BLaER1 treated with 17β-estradiol and CSF1 and Interleukin-3, amounts not matched to agents 10 nM and 100 nM (cell line): ENCODE results near the gene TRIM54.
"Not testable (repeated sequence)": the region's sequence is repeated elsewhere in the genome, so short reads cannot be mapped to it uniquely, and the experiment has no call there.

ENCODE experiments used
- H3K27ac ChIP-seq, 11 experiments: shearing (Covaris generic); formaldehyde crosslinking; 2 replicates each; pipeline ENCODE4 v1.8.1; 2022
- H3K27me3 ChIP-seq, 11 experiments: shearing (Covaris generic); formaldehyde crosslinking; 2 replicates each; pipeline ENCODE4 v1.8.1; 2022
- H3K36me3 ChIP-seq, 11 experiments: shearing (Covaris generic); formaldehyde crosslinking; 2 replicates each; pipeline ENCODE4 v1.8.1; 2022
- H3K4me1 ChIP-seq, 10 experiments: shearing (Covaris generic); formaldehyde crosslinking; 2 replicates each; pipeline ENCODE4 v1.8.1; 2022
- H3K4me2 ChIP-seq, 11 experiments: shearing (Covaris generic); formaldehyde crosslinking; 2 replicates each; pipeline ENCODE4 v1.8.1; 2022
- H3K4me3 ChIP-seq, 10 experiments: shearing (Covaris generic); formaldehyde crosslinking; 2 replicates each; pipeline ENCODE4 v1.8.1; 2022
- H3K9ac ChIP-seq, 11 experiments: shearing (Covaris generic); formaldehyde crosslinking; 2 replicates each; pipeline ENCODE4 v1.8.1; 2022
- H3K9me3 ChIP-seq, 11 experiments: shearing (Covaris generic); formaldehyde crosslinking; replicated peaks in 1 of 11; 2 replicates each; pipeline ENCODE4 v1.8.1; 2022
- H4K20me1 ChIP-seq, 11 experiments: shearing (Covaris generic); formaldehyde crosslinking; 2 replicates each; pipeline ENCODE4 v1.8.1; 2022
- Cebpa-rat ChIP-seq, 11 experiments: shearing (Covaris generic); IDR thresholded peaks; 2 replicates each; pipeline ENCODE4 v1.8.1; 2022

TRIM54 gene

GRCh38 chr2:27262379-27263286 is 19.6 kb upstream of the TRIM54 start, which contains the start of gene SLC30A3:
Gene SLC30A3, minus strand, starts transcription at chr2:27263047. Its CDS starts 141 bp downstream, at chr2:27262906.
- H3K4me1 ChIP-seq: peaks cover 23 to 37% (median 36%) of the 10 kb centered on the region in 10 experiments
- peak within 1 kb of the TSS; percentile 53 to 74 (median 62) for H3K4me3 ChIP-seq
- peaks cover 0 to 57% (median 34%) of the 10 kb centered on the region in 11 experiments; a peak in 19 of 22 replicates for H4K20me1 ChIP-seq
- peak within 1 kb of the TSS in 10 of 11 experiments; percentile 31 to 66 (median 60); a peak in 18 of 22 replicates for H3K9ac ChIP-seq
- peaks cover 88 to 100% (median 97%) of the 10 kb centered on the region in 11 experiments for H3K27me3 ChIP-seq
- no peak within 1 kb of the TSS for H3K27ac ChIP-seq
- H3K36me3 ChIP-seq: no peaks in the 10 kb centered on the region
- H3K9me3 ChIP-seq: no peaks in the 10 kb centered on the region
- no peak for TF ChIP-seq Cebpa-rat (IDR thresholded peaks at IDR 0.05)
- peak within 1 kb of the TSS; percentile 97 to 99 (median 98) for H3K4me2 ChIP-seq

DNA sequence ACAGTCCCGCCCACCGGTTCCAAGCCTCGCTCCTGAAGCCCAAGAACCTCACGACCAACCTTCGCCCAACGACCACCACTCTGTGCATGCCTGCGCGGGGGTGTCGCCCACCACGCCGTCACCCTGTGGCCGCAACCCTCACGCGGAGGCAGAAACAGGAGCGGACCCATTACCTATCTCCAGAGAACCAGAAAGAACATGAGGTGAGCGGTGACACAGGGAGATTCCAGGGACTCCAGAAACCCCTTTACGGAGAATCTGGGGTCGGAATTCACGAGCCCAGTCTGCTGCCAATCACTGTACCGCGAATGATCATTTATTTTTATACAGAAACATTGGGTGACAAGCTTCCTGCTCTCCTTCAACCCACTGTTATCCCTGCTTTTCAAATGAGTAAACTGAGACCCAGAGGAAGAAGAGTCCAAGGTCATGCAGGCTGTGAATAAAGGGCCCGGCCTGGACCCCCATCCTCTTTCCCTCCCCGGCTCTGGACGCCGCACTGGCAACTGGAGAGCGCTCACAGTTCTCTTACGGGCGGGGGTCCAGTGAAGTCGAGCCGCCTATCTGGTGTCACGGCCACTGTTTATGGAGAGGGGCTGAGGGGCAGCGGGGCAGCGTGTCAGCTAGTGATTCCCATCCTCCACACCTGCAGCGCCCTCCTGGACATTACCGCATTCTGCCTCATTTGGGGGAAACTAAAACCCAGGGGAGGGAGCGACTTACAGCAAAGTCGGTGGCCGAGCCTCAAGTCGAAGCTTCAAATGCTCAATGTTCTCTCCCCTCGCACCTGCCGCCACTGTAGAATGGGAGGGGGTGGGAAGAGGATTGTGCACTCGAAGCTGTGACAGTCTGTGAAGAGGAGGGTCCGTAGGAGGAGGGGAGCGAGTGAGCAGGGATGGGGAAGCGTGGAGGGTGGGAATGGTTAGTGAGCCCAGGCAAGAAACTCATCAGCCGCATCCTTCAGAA is 18.7 kb upstream of the TRIM54 start:
- Histone ChIP-seq H3K27me3 (peaks cover 88 to 100% (median 97%) of the 10 kb centered on the region in 11 experiments), H3K27ac (no peak overlapping the region), H3K4me2 (peak overlapping the region; percentile 97 to 99 (median 98)), H3K4me1 (peaks cover 23 to 39% (median 36%) of the 10 kb centered on the region in 10 experiments), H3K9ac (no peak overlapping the region; a peak in 2 of 22 replicates), H4K20me1 (peaks cover 0 to 56% (median 34%) of the 10 kb centered on the region in 11 experiments; a peak in 19 of 22 replicates), H3K9me3 (no peaks in the 10 kb centered on the region), H3K36me3 (no peaks in the 10 kb centered on the region), H3K4me3 (peak overlapping the region; percentile 53 to 74 (median 62))
- TF ChIP-seq Cebpa-rat (IDR thresholded peaks at IDR 0.05): no peak

DNA sequence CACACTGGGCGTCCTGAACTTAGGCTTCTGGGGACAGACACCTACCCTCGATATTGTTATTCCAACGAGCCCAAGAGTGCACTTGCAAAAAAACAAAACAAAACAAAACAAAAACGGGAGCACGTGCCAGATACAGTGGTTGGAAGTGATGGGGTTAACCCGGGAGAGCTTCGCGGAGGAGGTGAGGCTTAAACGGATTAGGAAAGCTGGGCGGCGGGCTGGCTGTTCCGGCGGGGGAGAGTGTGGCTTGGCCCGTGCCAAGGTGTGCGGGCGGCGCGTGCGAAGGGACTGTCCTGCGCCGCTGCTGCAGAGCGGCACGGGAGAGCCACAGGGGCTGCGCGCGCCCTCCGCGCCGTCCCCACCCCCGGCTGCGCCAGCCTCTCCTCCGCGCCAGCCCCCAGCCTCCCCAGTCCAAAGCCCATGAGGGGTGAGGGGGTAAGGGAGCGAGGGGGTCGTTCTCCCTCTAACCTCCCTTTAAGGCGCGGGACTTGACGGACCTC is 17.9 kb upstream of the TRIM54 start:
- Histone ChIP-seq H4K20me1 (peaks cover 0 to 53% (median 34%) of the 10 kb centered on the region in 11 experiments; a peak in 19 of 22 replicates), H3K4me3 (peak overlapping the region; percentile 53 to 71 (median 62)), H3K4me2 (peak overlapping the region; percentile 97 to 99 (median 98)), H3K27me3 (peaks cover 83 to 100% (median 93%) of the 10 kb centered on the region in 11 experiments), H3K36me3 (no peaks in the 10 kb centered on the region), H3K4me1 (peaks cover 23 to 41% (median 36%) of the 10 kb centered on the region in 10 experiments), H3K9me3 (no peaks in the 10 kb centered on the region), H3K9ac (peak overlapping the region in 5 of 11 experiments; percentile 4 to 56 (median 24); a peak in 3 of 22 replicates), H3K27ac (no peak overlapping the region)
- TF ChIP-seq Cebpa-rat (IDR thresholded peaks at IDR 0.05): no peak

DNA sequence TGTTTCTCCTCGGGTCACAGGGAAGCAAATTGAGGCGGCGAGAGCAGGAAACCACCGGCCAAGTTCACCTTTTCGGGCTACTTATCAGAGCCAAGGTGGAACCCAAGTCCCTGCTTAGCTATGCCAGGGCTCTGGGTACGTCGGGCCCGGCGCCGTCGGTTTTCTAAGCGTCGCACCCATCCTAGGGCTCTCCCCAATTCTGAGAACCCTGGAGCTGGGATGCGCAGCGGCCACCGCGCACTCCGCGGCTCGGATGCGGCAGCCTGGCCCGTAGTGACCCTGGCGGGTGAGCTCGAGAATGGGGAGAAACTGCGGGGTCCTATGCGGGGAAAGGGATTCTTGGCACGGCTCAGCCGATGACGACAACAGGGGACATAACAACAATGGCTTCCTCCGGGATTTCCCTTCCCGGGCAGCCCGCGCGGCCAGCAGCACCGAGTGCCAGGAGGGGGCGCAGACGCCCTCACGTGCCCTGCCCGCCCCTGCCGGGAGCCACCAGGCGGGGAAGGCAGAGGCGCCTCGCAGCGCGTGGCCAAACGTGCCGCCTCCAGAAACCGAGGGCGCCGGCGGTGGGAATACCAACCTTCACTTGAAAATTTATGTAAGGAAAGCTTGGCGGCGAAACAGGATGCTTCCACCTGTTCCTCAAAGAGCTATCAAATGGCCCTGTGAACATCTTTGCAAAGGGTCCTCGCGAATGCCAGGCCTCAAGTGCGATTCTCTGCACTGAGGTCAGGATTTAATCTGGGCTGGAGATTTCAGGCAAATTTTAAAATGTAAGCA is 17.3 kb upstream of the TRIM54 start:
- Histone ChIP-seq H3K36me3 (no peaks in the 10 kb centered on the region), H3K4me2 (peak overlapping the region; percentile 97 to 99 (median 98)), H3K4me3 (peak overlapping the region; percentile 53 to 71 (median 62)), H3K27me3 (peaks cover 77 to 100% (median 89%) of the 10 kb centered on the region in 11 experiments), H3K9ac (peak overlapping the region in 7 of 11 experiments; percentile 4 to 56 (median 37); a peak in 6 of 22 replicates), H3K4me1 (peaks cover 23 to 41% (median 36%) of the 10 kb centered on the region in 10 experiments), H3K9me3 (no peaks in the 10 kb centered on the region), H4K20me1 (peaks cover 0 to 53% (median 34%) of the 10 kb centered on the region in 11 experiments; a peak in 19 of 22 replicates), H3K27ac (no peak overlapping the region)
- TF ChIP-seq Cebpa-rat (IDR thresholded peaks at IDR 0.05): no peak

GRCh38 chr2:27265536-27265870 is 16.7 kb upstream of the TRIM54 start:
- Histone ChIP-seq H3K9me3 (no peaks in the 10 kb centered on the region), H3K9ac (no peak overlapping the region), H3K4me1 (peaks cover 28 to 42% (median 36%) of the 10 kb centered on the region in 10 experiments), H3K27ac (no peak overlapping the region), H3K4me2 (peak overlapping the region; percentile 97 to 99 (median 98); a peak in 19 of 22 replicates), H3K36me3 (no peaks in the 10 kb centered on the region), H3K4me3 (peak overlapping the region in 3 of 10 experiments; percentile 53 to 65 (median 64); a peak in 3 of 20 replicates), H3K27me3 (peaks cover 71 to 98% (median 87%) of the 10 kb centered on the region in 11 experiments), H4K20me1 (peaks cover 0 to 48% (median 34%) of the 10 kb centered on the region in 11 experiments; a peak in 19 of 22 replicates)
- no peak for TF ChIP-seq Cebpa-rat (IDR thresholded peaks at IDR 0.05)

GRCh38 chr2:27268296-27268695 is 13.9 kb upstream of the TRIM54 start:
- H3K9ac ChIP-seq, H3K4me3 ChIP-seq, H3K9me3 ChIP-seq, H3K27ac ChIP-seq, H3K36me3 ChIP-seq: not testable (repeated sequence)
- peak overlapping the region in 2 of 11 experiments; percentile 9 to 36; a peak in 1 of 22 replicates for H3K4me2 ChIP-seq
- peaks cover 43 to 73% (median 60%) of the 10 kb centered on the region in 11 experiments for H3K27me3 ChIP-seq
- H3K4me1 ChIP-seq: peaks cover 17 to 31% (median 22%) of the 10 kb centered on the region in 10 experiments
- H4K20me1 ChIP-seq: peaks cover 0 to 22% (median 14%) of the 10 kb centered on the region in 11 experiments; a peak in 18 of 22 replicates

- Histone ChIP-seq H3K9me3 (no peaks in the 10 kb centered on the region), H3K4me1 (peaks cover 0 to 12% (median 3%) of the 10 kb centered on the region in 10 experiments; a peak in 12 of 20 replicates), H3K27me3 (peaks cover 25 to 55% (median 42%) of the 10 kb centered on the region in 11 experiments), H3K9ac (no peak overlapping the region), H3K27ac (no peak overlapping the region), H3K4me3 (no peak overlapping the region), H3K4me2 (peak overlapping the region in 2 of 11 experiments; percentile 23 to 31; a peak in 2 of 22 replicates), H4K20me1 (peaks cover 0 to 4% (median 0%) of the 10 kb centered on the region in 11 experiments; a peak in 2 of 22 replicates), H3K36me3 (no peaks in the 10 kb centered on the region)
- TF ChIP-seq Cebpa-rat (IDR thresholded peaks at IDR 0.05): no peak
Observed at GRCh38 chr2:27270131-27270530, 12.1 kb upstream of the TRIM54 start.
